H1 (cell line): Measurements from ENCODE around the gene B3GNT2. TPM values are rescaled to one million over a fixed set of nuclear protein-coding genes. Genes with fewer than 3 reads are reported as not detected.

Experiments used
- CTCF ChIA-PET: fragments of 300-600 bp; sonication (Branson Sonifier 250); formaldehyde crosslinking; loops from one replicate; lab custom pipeline; 2021; ENCODE audit not compliant: partially characterized antibody; lab: Charles Lee
- POLR2A ChIA-PET: fragments of 300-600 bp; sonication (Branson Sonifier 250); formaldehyde crosslinking; loops from one replicate; lab custom pipeline; 2021; ENCODE audit warnings: inconsistent platforms; ENCODE audit not compliant: partially characterized antibody; lab: Charles Lee
- DNase-seq, 2 experiments: peaks; one replicate each; pipeline versions ENCODE4 v3.0.0 to v3.0.0-alpha.2; 2010 to 2022; ENCODE audit warnings: low spot score in 2 of 2, low read depth in 1 of 2, mixed read lengths in 1 of 2
- FAIRE-seq: peaks from 2 replicates; lab custom pipeline; 2011; peaks lifted over from hg19 to GRCh38; lab: Jason Lieb, UNC
- H2AFZ ChIP-seq: 2 replicates; pipeline ENCODE4 v1.8.1; 2012; ENCODE audit warnings: low read length, inconsistent platforms
- H2AK5ac ChIP-seq: 2 replicates; pipeline ENCODE4 v1.6.1; 2013; ENCODE audit warnings: low read depth, low read length
- H2BK120ac ChIP-seq: replicated peaks from 2 replicates; pipeline ENCODE3; 2013; ENCODE audit warnings: low read depth, low read length, inconsistent platforms
- H2BK12ac ChIP-seq: 2 replicates; pipeline ENCODE4 v1.6.1; 2013; ENCODE audit warnings: low read depth, low read length
- H2BK15ac ChIP-seq: 2 replicates; pipeline ENCODE4 v1.6.1; 2013; ENCODE audit warnings: low read length
- H2BK20ac ChIP-seq: 2 replicates; pipeline ENCODE4 v1.6.1; 2013; ENCODE audit warnings: low read length
- H2BK5ac ChIP-seq: 2 replicates; pipeline ENCODE4 v1.6.1; 2013; ENCODE audit warnings: low read depth, low read length
- H3K14ac ChIP-seq: 2 replicates; pipeline ENCODE4 v1.6.1; 2013; ENCODE audit warnings: inconsistent platforms; ENCODE audit not compliant: insufficient read length
- H3K18ac ChIP-seq: 2 replicates; pipeline ENCODE4 v1.6.1; 2013; ENCODE audit warnings: low read length; ENCODE audit errors: extremely low read depth
- H3K23ac ChIP-seq: 2 replicates; pipeline ENCODE4 v1.6.1; 2013; ENCODE audit warnings: inconsistent platforms; ENCODE audit not compliant: insufficient read length
- H3K23me2 ChIP-seq: 2 replicates; pipeline ENCODE4 v1.6.1; 2013; ENCODE audit warnings: low read depth, low read length
- H3K27ac ChIP-seq: 2 replicates; pipeline ENCODE4 v1.6.1; 2011; ENCODE audit warnings: low read depth, low read length, inconsistent platforms
- H3K27me3 ChIP-seq, 4 experiments: replicated peaks in 1 of 4; 1 replicate in 1 of 4; 2 replicates in 3 of 4; pipeline versions ENCODE4 v1.6.1 to v1.8.1; 2011 to 2013; ENCODE audit warnings: low read length in 3 of 4, mild to moderate bottlenecking in 3 of 4, inconsistent platforms in 2 of 4, mixed read lengths in 2 of 4, moderate library complexity in 1 of 4; ENCODE audit not compliant: control insufficient read depth in 3 of 4, insufficient read depth in 3 of 4; ENCODE audit errors: extremely low read depth in 1 of 4
- H3K36me3 ChIP-seq, 4 experiments: 2 replicates each; pipeline versions ENCODE4 v1.6.1 to v1.8.1; 2011 to 2013; ENCODE audit warnings: mild to moderate bottlenecking in 4 of 4, low read length in 3 of 4, moderate library complexity in 2 of 4, control low read depth in 1 of 4, inconsistent platforms in 1 of 4; ENCODE audit not compliant: insufficient read depth in 4 of 4, control insufficient read depth in 2 of 4
- H3K4ac ChIP-seq: replicated peaks from 2 replicates; pipeline ENCODE3; 2013; ENCODE audit warnings: low read length, low read depth, mixed read lengths, inconsistent platforms; ENCODE audit not compliant: insufficient read length
- H3K4me1 ChIP-seq, 4 experiments: replicated peaks in 1 of 4; 1 replicate in 1 of 4; 2 replicates in 3 of 4; pipeline versions ENCODE4 v1.6.1 to v1.8.1; 2011 to 2013; ENCODE audit warnings: low read length in 3 of 4, inconsistent platforms in 2 of 4, mixed read lengths in 1 of 4; ENCODE audit not compliant: insufficient read depth in 4 of 4, control insufficient read depth in 3 of 4
- H3K4me2 ChIP-seq, 2 experiments: 2 replicates each; pipeline versions ENCODE4 v1.6.1 to v1.8.1; 2011 to 2013; ENCODE audit warnings: low read depth in 2 of 2, low read length in 2 of 2, control low read depth in 1 of 2, inconsistent platforms in 1 of 2, mild to moderate bottlenecking in 1 of 2; ENCODE audit not compliant: insufficient read depth in 1 of 2
- H3K4me3 ChIP-seq, 4 experiments: fragments of 200-600, 300-600 bp in 1 of 4; sonication (generic), shearing (Covaris generic), sonication (Bioruptor Twin) in 1 of 4; 2 replicates each; pipeline versions ENCODE4 v1.5.1 to v1.8.1; 2011 to 2016; ENCODE audit warnings: low read length in 4 of 4, low read depth in 3 of 4, control low read depth in 2 of 4, inconsistent platforms in 2 of 4, mild to moderate bottlenecking in 2 of 4, mixed read lengths in 1 of 4, moderate library complexity in 1 of 4; ENCODE audit not compliant: insufficient read depth in 2 of 4; ENCODE audit errors: extremely low read depth in 1 of 4
- H3K56ac ChIP-seq: replicated peaks from 2 replicates; pipeline ENCODE3; 2013; ENCODE audit warnings: low read depth, mild to moderate bottlenecking, mixed read lengths, low read length, inconsistent platforms; ENCODE audit not compliant: insufficient read length
- H3K79me1 ChIP-seq: 2 replicates; pipeline ENCODE4 v1.6.1; 2013; ENCODE audit warnings: low read depth, low read length, control low read depth
- H3K79me2 ChIP-seq, 2 experiments: 2 replicates each; pipeline versions ENCODE4 v1.6.1 to v1.8.1; 2012 to 2013; ENCODE audit warnings: low read length in 2 of 2, mild to moderate bottlenecking in 2 of 2, inconsistent platforms in 1 of 2; ENCODE audit not compliant: insufficient read depth in 2 of 2, control insufficient read depth in 1 of 2
- H3K9ac ChIP-seq, 4 experiments: replicated peaks in 1 of 4; 1 replicate in 1 of 4; 2 replicates in 3 of 4; pipeline versions ENCODE4 v1.6.1 to v1.8.1; 2011 to 2013; ENCODE audit warnings: low read depth in 3 of 4, low read length in 3 of 4, control low read depth in 2 of 4, mild to moderate bottlenecking in 2 of 4, moderate library complexity in 2 of 4, inconsistent platforms in 1 of 4; ENCODE audit errors: extremely low read depth in 1 of 4
- H3K9me3 ChIP-seq, 2 experiments: 2 replicates each; pipeline versions ENCODE4 v1.6.1 to v1.8.1; 2012 to 2013; ENCODE audit warnings: mild to moderate bottlenecking in 2 of 2, moderate library complexity in 2 of 2, control low read depth in 1 of 2, inconsistent platforms in 1 of 2, low read depth in 1 of 2, low read length in 1 of 2, mixed read lengths in 1 of 2; ENCODE audit not compliant: insufficient read depth in 2 of 2
- H4K20me1 ChIP-seq, 2 experiments: replicated peaks in 1 of 2; 2 replicates each; pipeline versions ENCODE3 to v1.8.1; 2011 to 2013; ENCODE audit warnings: inconsistent platforms in 2 of 2, low read length in 2 of 2, mild to moderate bottlenecking in 1 of 2; ENCODE audit not compliant: insufficient read depth in 2 of 2, control insufficient read depth in 1 of 2
- H4K5ac ChIP-seq: 2 replicates; pipeline ENCODE4 v1.6.1; 2013; ENCODE audit warnings: low read length, low read depth, mixed read lengths, inconsistent platforms; ENCODE audit not compliant: insufficient read length
- H4K8ac ChIP-seq: 2 replicates; pipeline ENCODE4 v1.8.0; 2013; ENCODE audit warnings: mild to moderate bottlenecking, moderate library complexity, low read length, inconsistent platforms; ENCODE audit not compliant: insufficient read depth; ENCODE audit errors: extremely low read depth
- H4K91ac ChIP-seq: replicated peaks from 2 replicates; pipeline ENCODE3; 2013; ENCODE audit warnings: low read length, mixed read lengths, inconsistent platforms; ENCODE audit not compliant: insufficient read length
- CHD1 ChIP-seq: IDR thresholded peaks from 2 replicates; pipeline ENCODE4 v1.6.1; 2012; ENCODE audit warnings: low read depth, low read length, improper control_type of control experiment
- FOSL1 ChIP-seq: IDR thresholded peaks from 2 replicates; pipeline ENCODE4 v1.6.1; 2011; ENCODE audit warnings: mild to moderate bottlenecking, low read depth, low read length, moderate library complexity; ENCODE audit not compliant: insufficient read depth
- GABPA ChIP-seq: IDR thresholded peaks from 2 replicates; pipeline ENCODE4 v1.6.1; 2011; ENCODE audit warnings: mild to moderate bottlenecking, low read length, moderate library complexity, borderline replicate concordance; ENCODE audit not compliant: insufficient read depth
- GTF2F1 ChIP-seq: IDR thresholded peaks from 2 replicates; pipeline ENCODE4 v1.6.1; 2012; ENCODE audit warnings: low read depth, low read length, improper control_type of control experiment, borderline replicate concordance
- HDAC6 ChIP-seq: IDR thresholded peaks from one replicate; pipeline ENCODE4 v1.7.1; 2012; ENCODE audit warnings: low read depth, mild to moderate bottlenecking, inconsistent platforms, low read length, moderate library complexity
- KDM5A ChIP-seq: fragments of 200-600 bp; IDR thresholded peaks from 2 replicates; pipeline ENCODE4 v1.7.1; 2012; ENCODE audit warnings: mild to moderate bottlenecking, low read length, inconsistent platforms, mixed read lengths
- NANOG ChIP-seq: IDR thresholded peaks from 2 replicates; pipeline ENCODE4 v1.6.1; 2011; ENCODE audit warnings: low read length, low read depth, mild to moderate bottlenecking, inconsistent platforms; ENCODE audit not compliant: insufficient read depth, poor library complexity, severe bottlenecking
- TAF7 ChIP-seq: optimal IDR thresholded peaks from 2 replicates; pipeline ENCODE3; 2011; ENCODE audit warnings: low read depth, mild to moderate bottlenecking, inconsistent platforms, low read length, moderate library complexity, borderline replicate concordance
- TCF12 ChIP-seq: IDR thresholded peaks from 2 replicates; pipeline ENCODE4 v1.6.1; 2011; ENCODE audit warnings: low read depth, mild to moderate bottlenecking, low read length
- WGBS, 2 experiments: shearing (Covaris generic) in 1 of 2; methylation state at CpG; one replicate each; pipeline versions ENCODE4 v1.1.6 to v1.1.7; 2013 to 2015; ENCODE audit warnings: low lambda C conversion rate in 2 of 2, mixed read lengths in 2 of 2, inconsistent platforms in 1 of 2, low coverage in 1 of 2, missing lambda C conversion rate in 1 of 2; ENCODE audit not compliant: insufficient replicate concordance in 2 of 2, insufficient coverage in 1 of 2, insufficient read length in 1 of 2; ENCODE audit errors: extremely low coverage in 1 of 2, missing lambda C conversion rate in 1 of 2; 5-methylcytosine and 5-hydroxymethylcytosine counted together
- polyA plus RNA-seq, 7 experiments: library from polyadenylated mRNA; depleted of rRNA in 3 of 7; stranded (reverse) in 5 of 7; unstranded in 2 of 7; fragments of >200 nt in 5 of 7; fragments of 200-250 nt in 2 of 7; gene quantifications; 1 replicate in 5 of 7; 2 replicates in 1 of 7; 4 replicates in 1 of 7; pipeline versions ENCODE4 v1.2.1 to v1.2.3, GENCODE V29; 2011 to 2013; ENCODE audit warnings: missing spikeins in 2 of 7, mixed read lengths in 2 of 7
- total RNA-seq: library from RNA; stranded (reverse); fragmentation: NEBNext Ultra II Directional; extraction: Animal tissue kit (Norgen Biotek cat#: 25700); gene quantifications from 2 replicates; pipeline ENCODE4 v1.2.1, GENCODE V29; 2021
- TF ChIP-seq, protein P1 (sequence below): IDR thresholded peaks from 2 replicates; pipeline ENCODE4 v1.6.1; 2012; ENCODE audit warnings: low read length, inconsistent platforms

B3GNT2 gene
- total and polyA plus RNA-seq, 2 of the 8 experiments (the other 6 are each of a cell fraction or from before 2014, with no cell fraction given): 20.1 to 40.8 TPM

- Histone ChIP-seq H3K4me1 (peaks cover 4 to 22% (median 20%) of the 10 kb centered on the region in 4 experiments), H3K4me2 (no peak overlapping the region), H3K23me2 (no peaks in the 10 kb centered on the region), H4K91ac (no peak overlapping the region), H3K27me3 (no peaks in the 10 kb centered on the region), H4K5ac (no peak overlapping the region), H3K18ac (no peak overlapping the region), H3K4ac (no peak overlapping the region), H4K20me1 (peaks cover 51 to 52% of the 10 kb centered on the region in 2 experiments), H3K56ac (no peak overlapping the region), H2AFZ (no peak overlapping the region), H3K14ac (no peak overlapping the region), H3K79me2 (peaks cover 86 to 100% of the 10 kb centered on the region in 2 experiments), H2BK5ac (no peak overlapping the region), H3K9ac (no peak overlapping the region), H3K9me3 (no peaks in the 10 kb centered on the region), H3K23ac (no peak overlapping the region), H2BK20ac (no peak overlapping the region), H3K79me1 (peaks cover 23% of the 10 kb centered on the region), H4K8ac (no peak overlapping the region; the same call in 1 of the 2 replicates), H2BK15ac (no peak overlapping the region), H2BK12ac (no peak overlapping the region), H2AK5ac (no peak overlapping the region), H3K36me3 (no peaks in the 10 kb centered on the region), H3K4me3 (no peak overlapping the region), H3K27ac (no peak overlapping the region), H2BK120ac (no peak overlapping the region)
- DNase-seq: no peak
- WGBS, 2 experiments: 91% methylated on average over 6 of the region's 6 CpGs; no CpG with 5 or more reads in 1 of the 2 experiments
- TF ChIP-seq CHD1 (no peak), GABPA (no peak), TCF12 (no peak), KDM5A (no peak), TAF7 (no peak), HDAC6 (no peak), FOSL1 (no peak), GTF2F1 (no peak), NANOG (no peak)
- TF ChIP-seq, protein P1, sequence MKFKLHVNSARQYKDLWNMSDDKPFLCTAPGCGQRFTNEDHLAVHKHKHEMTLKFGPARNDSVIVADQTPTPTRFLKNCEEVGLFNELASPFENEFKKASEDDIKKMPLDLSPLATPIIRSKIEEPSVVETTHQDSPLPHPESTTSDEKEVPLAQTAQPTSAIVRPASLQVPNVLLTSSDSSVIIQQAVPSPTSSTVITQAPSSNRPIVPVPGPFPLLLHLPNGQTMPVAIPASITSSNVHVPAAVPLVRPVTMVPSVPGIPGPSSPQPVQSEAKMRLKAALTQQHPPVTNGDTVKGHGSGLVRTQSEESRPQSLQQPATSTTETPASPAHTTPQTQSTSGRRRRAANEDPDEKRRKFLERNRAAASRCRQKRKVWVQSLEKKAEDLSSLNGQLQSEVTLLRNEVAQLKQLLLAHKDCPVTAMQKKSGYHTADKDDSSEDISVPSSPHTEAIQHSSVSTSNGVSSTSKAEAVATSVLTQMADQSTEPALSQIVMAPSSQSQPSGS: no peak
- CTCF ChIA-PET: interaction anchor here (0.7 to 1.4 kb wide), 2 partner anchors 10 to 92 kb away, joined by 3 read pairs; no protein-coding TSS in a partner anchor
- FAIRE-seq: no peak
- POLR2A ChIA-PET: interaction anchor here (0.6 kb wide), 1 partner anchor 925 kb away, joined by 3 read pairs; no protein-coding TSS in a partner anchor
These were observed 9.6 kb downstream of the B3GNT2 start for GRCh38 chr2:62205554-62205953.
